HG03280 (cell line): ENCODE measurements around the gene PTPRN2.

ENCODE experiments used
- ATAC-seq: cut with Tn5 transposase; IDR thresholded peaks from one replicate; pipeline ENCODE4 v1.9.1; 2021; ENCODE audit warnings: mild to moderate bottlenecking, moderate library complexity; ENCODE audit not compliant: unreplicated experiment

PTPRN2 gene

DNA sequence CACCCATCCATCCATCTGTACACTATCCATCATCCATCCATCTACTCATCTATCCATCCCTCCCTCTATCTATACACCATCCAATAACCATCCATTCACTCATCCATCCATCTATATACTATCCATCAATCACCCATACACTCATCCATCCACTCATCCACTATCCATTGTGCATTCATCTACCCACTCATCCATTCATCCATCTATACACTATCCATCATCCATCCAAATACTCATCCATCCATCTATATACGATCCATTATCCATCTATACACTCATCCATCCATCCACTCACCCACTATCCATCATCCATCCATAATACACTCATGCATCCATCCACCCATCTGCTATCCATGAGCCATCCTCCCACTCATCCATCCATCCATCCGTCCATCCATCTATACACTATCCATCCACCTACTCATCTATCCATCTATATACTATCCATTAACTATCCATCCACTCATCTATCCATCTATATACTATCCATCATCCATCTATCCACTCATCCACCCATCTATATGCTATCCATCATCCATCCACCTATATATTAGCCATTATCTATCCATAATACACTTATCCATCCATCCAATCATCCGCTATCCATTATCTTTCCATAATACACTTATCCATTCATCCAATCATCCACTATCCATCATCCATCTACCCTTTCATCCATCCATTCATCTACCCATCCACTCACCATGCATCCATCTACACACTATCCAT lies 765.5 kb downstream of the PTPRN2 start:
- ATAC-seq = no peak

DNA sequence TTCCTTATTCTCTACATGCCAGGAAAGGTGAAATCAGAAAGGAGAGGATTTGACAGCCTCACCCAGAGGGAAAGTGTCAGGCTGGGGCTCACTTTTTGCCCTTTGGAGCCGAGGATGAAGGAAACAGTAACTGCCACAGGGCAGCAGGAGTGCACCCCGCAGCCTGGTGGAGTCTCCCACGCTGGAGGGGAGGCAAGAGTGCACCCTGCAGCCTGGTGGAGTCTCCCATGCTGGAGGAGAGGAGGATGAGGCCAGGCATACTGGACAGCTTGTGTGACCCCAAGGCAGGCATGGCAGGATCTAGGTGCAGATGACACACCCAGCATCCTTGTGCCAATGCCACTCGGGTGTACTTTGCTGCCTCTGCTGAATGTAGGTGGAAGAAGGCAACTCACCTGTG lies 766.8 kb downstream of the PTPRN2 start:
- ATAC-seq = no peak

DNA sequence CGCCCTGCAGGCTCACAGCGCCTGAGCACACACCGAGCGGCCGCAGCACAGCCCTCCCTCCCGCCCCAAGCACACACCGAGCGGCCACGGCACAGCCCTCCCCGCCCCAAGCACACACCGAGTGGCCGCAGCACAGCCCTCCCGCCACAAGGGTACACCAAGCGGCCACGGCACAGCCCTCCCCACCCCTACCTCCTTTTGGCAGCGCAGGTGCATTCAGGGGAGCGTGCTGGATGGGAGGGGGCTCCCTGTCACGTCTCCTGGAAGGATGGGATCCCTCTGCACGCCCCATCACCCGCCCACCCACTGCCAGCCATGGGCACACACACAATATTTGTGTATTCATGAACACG lies 768.2 kb downstream of the PTPRN2 start:
- ATAC-seq = no peak

DNA sequence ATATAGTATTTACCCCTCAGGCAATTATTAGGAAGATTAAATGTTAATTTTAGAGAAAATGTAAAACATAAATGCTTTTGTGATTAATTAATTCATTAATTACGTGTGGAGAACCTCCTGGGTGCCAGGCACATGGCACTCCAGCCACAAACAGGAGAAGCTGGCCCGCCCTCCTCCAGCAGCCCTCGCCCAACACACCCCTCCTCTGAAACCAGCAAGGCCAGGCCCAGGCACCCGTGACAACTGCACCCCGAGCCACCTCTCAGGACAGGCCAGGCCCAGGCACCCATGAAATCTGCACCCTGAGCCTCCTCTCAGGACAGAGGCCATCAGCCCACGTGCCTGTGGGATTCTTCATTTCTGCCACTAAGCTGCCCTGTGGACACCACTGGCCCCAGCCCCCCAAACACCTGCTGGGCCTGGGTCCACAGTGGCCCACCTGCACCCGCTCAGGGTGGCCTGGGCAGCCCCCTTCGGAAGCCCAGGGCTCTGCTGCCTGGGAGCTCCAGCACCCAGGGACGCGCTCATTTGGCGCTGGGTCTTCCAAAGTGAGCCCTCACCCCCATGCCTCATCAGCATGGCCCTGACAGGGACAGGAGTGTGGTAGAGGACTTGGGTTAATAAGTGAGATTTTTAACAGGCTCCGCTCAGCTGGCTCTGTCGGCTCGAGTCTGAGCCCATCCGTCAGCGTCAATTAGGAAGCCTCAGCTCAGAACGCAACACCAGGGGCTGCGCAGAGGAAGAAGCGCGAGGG lies 768.7 kb downstream of the PTPRN2 start:
- no peak for ATAC-seq

DNA sequence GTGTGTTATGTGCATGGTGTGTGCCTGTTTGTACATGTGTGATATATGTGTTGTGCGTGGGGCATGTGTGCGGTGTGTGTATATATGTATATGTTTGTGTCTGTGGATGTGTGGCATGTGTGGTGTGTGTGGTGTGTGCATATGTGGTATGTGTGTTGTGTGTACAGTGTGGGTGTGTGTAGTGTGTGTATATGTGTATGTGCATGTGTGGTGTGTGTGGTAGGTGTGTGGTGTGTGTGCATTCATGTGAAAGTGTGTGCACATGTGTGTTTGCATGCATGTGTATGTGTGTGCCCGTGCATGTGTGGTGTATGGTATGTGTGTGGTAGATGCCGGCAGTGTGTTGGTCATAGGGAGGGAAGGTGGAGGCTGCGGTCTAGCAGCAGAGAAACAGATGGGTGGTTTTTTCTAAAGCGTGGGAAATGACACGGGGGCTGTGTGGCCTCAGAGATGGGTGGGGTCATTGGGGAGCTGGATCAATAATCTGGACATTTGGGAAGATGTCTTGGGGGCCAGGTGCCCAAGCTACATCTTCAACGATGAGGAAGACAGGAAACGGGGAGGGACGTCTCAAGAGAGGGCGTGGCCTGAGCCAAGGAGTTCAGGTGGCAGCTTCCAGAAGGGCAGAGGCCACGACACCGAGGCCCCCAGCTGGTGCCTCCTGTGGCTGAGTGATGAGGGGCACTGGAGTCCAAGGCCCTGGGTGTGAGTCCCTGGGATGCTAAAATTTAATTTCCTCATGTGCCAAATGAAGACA lies 769.5 kb downstream of the PTPRN2 start:
- no peak for ATAC-seq

DNA sequence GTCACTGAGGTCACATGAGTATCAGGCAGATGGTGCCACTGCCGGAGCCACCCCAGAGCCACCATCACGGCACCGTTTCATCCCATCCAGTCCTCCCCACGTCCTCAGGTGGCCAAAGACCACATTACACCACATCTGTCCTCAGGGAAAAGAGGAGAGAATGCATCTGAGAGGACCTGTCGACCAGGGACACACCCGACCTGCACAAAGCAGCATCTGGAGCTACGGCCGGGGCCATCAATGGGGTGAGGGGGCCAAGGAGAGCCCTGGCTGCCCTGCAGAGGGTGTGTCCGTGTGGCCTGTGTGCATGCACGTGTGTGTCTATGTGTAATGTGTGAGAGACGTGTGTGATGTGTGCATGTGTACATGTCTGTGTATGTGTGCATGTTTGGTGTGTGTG lies 770.2 kb downstream of the PTPRN2 start:
- no peak for ATAC-seq

DNA sequence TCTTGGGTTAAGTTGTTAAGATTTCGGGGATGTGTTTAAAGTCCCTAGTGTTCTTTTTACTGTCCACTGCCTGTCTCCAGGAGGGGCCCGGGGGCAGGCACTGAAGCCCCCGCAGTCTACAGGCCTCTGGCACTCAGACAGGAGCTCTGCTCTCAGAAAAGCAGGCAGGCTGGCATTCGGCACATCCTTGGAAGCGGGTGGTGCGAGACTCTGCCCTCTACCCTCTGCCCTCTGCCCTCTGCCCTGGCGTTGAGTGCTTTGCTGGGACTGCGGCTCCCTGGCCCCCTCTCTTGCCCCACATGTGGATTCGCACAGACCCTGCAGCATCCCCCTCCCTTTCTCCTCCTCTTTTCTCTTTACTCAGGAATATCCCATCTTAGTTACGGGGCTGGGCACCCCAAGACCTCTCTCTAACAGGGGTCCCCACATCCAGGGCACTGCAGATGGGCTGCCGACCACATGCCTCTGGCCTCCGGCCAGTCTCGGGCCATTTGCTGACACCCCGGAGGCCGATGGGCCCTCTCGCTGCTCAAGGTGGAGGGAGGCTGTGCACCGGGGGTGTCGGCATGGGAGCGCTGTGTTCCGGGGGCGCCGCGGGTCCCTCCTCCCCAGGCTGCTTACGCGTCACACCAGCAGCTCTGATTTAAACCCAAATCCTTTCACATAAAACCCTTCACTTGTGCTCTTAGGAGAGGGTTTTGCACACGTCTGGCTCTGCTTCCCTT lies 770.9 kb downstream of the PTPRN2 start:
- ATAC-seq = no peak

DNA sequence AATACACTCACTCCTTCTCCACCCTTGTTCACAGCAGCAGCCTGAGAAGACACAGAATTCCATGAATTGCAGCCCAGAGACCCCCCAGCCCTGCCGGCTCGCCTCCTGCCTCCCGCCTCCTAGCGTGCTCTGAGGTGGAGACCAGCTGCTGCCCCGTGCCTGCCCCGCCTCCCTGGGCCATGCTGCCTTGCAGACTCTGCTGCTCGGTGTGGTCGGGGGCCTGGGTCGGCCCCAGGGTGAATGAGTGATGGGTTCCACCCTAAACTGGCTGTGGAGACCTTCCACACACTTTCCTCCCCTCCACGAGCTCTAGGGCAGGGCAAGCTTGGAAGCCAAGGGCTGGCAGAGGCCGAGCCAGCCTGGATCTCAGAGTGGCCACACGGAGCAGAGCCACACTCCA lies 771.5 kb downstream of the PTPRN2 start:
- no peak for ATAC-seq

DNA sequence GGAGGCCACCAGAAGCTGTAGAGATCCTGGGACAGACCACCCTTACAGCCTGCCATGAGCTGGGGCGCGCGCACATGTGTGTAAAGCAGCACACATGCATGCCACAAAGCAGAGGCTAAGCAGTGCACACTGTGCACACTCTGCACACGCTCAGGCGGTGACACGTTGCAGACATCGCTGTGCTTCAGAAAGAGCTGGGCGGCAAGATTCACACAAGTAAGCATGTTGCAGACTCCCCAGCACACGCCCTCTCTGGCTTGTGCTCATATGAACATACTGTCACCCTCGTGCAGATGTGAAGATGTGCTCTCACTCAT lies 772.0 kb downstream of the PTPRN2 start:
- ATAC-seq = no peak

DNA sequence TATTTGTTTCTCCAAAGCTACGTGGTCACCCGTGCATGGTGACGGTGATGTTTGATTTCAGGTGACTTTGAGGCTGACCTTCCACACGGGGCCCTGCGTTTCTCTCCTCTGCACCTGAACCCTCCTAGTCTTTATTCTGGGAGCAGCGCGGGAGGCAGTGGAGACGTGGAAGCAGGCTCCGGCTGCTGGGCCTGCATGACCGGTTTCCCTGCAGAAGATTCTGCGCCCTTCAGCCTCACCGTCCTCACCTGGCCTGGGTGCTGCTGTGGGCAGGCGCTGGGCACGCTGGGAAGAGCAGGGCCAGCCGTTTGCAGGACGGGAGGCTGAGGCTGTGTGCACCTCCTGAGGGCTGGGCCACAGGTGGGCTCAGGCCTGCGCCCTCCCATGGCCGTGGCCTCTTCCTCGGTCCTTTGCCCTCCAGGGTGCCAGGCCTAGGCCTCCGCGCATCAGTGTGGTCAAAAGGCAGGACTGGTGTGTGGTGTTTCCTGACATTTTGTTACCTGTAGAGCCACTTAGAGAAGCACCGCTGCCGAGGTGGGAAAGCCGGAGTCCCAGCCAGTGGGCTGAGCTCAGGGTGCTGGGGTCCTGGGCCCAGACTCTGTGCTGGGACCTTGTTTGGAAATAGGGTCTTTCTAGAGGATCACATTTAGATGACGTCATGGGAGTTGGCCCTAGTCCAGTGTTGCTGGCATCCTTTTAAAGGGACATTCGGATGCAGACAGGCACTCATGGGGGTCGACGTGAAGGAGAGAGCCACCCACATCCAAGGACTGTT lies 772.5 kb downstream of the PTPRN2 start:
- ATAC-seq = no peak

DNA sequence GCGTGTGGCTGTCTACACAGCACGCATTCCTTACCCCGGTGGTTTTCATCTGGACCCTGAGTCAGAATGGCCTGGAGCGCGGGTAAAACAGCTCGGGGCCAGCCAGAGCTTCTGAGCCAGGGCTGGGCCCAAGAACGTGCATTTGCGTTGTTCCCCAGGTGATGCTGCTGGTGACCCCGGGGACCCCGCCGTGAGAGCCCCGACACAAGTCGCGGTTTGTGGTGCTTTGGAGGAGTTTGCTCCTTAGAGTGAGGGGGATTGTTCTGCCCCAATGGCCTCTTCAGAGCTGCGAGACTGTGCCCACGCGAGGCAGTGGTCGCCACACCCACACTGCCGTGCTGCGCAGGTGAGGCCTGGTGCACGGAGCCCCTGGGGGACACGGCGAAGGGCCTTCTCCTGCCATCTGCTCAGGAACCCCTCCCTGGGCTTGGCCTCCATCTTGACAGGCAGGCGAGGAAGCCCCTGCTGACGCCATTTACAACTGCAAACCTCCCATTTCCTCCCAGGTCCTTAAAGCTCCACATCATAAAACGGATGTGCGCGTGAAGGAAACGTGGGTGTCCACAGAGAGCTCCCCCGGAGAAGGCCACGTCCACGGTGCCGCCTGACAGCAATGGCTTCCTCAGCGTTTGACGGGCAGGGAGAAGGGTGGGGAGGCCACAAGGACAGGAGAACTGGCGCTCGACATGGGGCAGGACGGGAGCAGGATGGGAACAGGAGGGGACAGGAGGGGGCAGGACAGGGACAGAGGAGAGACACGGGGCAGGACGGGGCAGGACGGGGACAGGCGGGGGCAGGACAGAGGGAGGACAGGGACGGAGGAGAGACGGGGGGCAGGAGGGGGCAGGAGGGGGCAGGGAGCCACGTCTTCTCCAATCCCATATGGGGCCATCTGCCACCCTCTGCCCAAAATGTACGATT lies 773.6 kb downstream of the PTPRN2 start:
- ATAC-seq = no peak

DNA sequence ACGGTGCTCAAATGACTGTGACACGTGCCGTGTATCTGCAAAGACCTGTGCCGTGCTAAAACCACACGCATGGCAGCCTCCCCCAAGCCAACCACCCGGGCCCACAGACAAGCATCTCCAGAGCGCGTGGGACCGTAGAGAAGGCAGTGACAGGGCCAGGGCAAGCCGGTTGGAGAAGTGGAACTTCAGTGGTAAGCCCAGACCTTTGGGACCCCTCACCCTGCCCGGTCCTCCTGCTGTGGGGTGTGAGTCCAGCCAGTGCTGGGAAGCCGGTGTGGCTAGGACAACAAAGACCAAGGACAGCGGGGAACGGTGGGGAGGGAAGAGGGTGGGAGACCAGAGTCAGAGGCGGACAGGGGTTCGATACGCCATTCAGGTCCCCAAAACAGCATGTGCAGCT lies 774.6 kb downstream of the PTPRN2 start:
- ATAC-seq = no peak

DNA sequence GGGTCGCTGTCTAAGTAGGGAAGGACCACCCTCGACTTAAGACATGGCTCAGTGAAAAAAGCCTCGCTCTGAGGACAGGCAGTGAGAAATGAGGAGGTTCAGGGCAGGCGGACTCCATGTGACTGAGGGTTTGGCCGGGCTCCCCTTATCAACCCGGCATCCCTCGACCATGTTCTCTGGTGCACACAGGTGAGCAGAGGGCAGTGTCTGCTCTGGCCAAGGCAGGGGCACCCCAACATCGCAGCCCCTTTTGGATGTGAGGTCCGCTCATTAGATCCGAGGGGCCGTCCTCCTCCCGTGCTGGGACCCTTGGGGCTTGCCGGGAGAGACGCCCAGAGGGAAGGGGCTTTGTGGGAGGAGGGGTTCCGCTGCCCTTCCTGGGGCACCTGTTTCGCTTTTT lies 775.7 kb downstream of the PTPRN2 start:
- ATAC-seq = no peak

DNA sequence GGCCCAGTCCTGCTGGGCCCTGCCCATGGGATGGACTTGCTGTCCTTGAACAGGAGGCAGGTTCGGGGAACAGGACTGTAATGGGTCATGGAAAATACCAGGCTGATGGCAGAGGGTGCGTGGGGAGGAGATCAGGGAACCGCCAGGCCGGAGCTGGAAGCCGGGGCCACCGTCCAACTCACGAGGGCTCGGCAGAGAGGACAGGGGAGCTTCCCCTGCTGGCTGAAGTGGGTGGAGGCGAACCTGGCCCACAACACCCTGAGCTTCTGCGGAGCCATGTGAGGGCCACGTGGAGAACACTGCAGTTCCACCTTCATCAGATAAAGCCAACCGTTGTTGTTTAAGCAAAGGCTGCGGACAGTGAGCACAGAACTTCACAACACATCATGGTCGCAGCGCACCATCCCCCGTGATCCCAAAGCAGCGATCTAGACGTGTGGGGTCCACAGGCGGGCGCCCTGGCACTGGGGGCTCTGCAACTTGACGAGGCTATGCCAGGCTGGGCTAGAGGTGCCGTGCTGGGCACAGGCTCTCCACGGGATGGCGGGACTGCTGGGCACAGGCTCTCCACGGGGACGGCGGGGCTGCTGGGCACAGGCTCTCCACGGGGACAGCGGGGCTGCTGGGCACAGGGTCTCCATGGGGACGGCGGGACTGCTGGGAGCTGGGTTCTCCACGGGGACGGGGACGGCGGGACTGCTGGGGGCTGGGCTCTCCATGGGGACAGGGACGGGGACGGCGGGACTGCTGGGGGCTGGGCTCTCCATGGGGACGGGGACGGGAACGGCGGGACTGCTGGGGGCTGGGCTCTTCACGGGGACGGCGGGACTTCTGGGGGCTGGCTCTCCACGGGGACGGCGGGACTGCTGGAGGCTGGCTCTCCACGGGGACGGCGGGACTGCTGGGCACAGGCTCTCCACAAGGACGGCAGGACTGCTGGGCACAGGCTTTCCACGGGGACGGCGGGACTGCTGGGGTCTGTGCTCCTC lies 777.5 kb downstream of the PTPRN2 start:
- no peak for ATAC-seq

DNA sequence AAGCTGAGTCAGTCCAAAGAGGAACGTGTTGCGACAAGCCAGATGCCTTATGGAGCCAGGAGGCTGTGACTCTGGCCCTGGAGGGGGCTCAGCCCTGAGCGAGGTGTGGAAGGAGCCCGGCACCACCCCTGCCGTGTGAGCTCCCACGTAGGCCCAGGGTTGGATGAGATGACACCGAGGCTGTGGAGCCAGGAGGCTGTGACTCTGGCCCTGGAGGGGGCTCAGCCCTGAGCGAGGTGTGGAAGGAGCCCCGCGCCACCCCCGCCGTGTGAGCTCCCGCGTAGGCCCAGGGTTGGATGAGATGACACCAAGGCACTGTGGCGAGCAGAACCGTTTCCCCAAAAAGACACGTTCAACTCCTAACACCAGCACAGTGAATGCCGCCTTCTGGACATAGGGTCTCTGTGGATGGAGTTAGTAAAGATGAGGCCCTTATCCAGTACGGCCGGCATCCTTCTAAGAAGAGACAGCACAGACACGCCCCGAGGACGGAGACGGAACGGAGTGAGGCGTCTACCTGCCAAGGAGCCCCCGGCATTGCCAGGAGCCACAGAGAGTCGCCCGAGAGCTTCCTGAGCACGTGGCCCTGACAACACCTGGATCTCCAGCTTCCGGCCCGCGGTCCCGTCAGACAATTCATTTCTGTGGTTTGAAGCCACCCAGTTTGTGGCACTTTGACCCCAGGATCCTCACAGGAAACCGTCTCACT lies 778.3 kb downstream of the PTPRN2 start:
- ATAC-seq = no peak

DNA sequence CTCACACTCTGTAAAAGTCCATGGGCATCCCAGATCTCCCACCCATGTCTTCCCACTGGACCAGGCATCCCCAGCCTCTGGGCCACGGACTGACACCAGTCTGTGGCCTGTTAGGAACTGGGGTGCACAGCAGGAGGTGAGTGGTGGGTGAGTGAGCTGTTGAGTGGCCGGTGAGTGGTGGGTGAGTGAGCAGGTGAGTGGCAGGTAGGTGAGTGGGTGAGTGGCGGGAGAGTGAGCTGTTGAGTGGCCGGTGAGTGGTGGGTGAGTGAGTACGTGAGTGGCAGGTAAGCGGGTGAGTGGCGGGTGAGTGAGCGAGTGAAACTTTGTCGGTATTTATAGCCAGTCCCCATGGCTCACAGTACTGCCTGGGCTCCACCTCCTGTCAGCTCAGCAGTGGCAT lies 779.6 kb downstream of the PTPRN2 start:
- no peak for ATAC-seq

DNA sequence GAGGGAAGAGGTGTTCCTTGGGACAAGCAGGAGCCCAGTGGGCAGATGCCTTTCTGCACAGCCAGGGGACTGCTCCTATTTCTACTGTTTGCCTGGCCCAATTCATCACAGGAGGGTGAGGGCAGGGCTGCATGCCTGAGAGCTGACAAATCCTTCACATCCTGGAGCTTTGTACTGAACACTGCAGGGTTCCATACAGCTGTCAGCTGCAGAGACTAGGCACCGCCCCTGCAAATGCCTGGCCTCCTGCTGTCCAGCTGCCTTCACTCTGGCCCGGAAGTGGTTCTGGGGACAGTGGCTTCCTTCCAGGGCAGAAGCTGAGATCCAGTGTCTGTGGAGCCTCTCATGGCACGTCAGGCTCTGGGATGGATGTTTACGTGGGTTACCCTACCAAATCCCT lies 780.1 kb downstream of the PTPRN2 start:
- no peak for ATAC-seq

DNA sequence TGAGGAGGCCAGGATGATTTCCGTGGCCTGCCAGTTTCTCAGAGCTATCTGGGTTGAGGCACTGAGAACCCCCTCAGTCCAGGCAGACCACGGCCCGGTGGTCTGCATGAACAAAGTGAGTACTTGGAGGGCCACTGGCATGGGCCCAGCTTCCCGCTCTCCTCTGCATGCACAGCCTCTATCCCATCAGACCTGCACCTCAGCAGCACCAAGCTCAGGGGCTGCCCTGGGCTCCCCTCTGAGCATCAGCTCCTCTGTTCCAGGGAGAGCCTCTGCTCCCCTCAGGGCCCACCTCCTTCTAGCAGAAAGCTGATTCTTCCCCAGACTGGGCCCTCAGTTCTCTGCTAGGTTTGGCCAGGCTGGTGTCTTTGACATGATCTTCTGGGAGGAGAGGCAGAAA lies 780.9 kb downstream of the PTPRN2 start:
- ATAC-seq = no peak
